GM12873 (cell line): ENCODE results near the gene NBPF11.

Source experiments
- TF ChIP-seq, protein P1 (sequence below): IDR thresholded peaks from 2 replicates; pipeline ENCODE4 v1.5.1; 2012; ENCODE audit warnings: low read depth, mild to moderate bottlenecking, moderate library complexity, low read length, control low read depth; ENCODE audit not compliant: insufficient read depth; ENCODE audit errors: missing control alignments

The NBPF11 gene

DNA sequence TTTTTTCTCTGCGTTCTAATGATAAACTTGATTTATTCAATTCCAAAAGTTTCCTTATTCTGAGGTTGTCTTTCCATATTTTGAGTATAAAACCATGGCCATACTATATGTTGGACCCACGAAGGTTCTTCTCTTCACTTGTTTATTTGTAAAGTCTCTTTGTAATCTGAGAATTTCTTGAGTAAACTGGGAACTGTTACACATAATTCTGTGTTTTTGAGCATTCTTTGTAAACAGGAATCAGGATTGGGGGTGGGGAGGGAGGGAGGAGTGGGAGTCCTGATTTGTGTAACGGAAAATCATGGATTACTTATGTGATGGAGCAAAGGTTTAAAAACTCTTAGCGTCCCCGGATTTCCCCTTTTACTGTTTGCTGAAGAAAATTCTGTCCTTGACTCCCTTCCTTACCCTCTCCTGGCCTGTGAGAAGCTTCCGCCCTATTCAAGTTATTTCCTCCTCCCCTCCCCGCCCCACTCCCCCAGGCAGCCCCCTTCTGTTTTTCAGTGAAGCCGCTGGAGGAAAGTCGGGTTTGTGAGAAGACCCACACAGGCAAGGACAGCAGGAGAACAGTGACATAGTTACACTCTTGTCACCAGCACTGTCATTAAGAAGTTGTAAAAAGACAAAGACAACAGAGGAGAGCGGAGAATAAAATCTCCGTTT is 6.4 kb upstream of the NBPF11 start:
- TF ChIP-seq, protein P1, sequence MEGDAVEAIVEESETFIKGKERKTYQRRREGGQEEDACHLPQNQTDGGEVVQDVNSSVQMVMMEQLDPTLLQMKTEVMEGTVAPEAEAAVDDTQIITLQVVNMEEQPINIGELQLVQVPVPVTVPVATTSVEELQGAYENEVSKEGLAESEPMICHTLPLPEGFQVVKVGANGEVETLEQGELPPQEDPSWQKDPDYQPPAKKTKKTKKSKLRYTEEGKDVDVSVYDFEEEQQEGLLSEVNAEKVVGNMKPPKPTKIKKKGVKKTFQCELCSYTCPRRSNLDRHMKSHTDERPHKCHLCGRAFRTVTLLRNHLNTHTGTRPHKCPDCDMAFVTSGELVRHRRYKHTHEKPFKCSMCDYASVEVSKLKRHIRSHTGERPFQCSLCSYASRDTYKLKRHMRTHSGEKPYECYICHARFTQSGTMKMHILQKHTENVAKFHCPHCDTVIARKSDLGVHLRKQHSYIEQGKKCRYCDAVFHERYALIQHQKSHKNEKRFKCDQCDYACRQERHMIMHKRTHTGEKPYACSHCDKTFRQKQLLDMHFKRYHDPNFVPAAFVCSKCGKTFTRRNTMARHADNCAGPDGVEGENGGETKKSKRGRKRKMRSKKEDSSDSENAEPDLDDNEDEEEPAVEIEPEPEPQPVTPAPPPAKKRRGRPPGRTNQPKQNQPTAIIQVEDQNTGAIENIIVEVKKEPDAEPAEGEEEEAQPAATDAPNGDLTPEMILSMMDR: no peak

DNA sequence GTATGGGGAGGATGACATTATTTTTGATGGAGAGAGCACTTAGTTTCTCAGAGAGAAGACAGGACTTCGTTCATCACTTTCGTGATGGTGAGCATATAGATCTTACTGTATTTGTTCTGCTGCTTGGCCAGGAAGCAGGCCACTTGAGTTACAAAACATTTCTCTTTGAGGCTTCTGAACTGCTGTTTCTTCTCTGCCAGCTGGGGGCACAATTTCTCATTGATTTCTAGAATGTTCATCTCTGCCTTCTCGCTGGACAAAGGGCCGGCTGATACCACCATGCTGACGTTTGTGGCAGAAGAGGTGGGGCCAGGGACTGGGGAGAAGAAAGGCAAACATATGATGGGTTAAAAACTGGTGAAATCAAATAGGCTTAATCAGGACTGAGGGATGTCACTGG is 31.7 kb downstream of the NBPF11 start:
- TF ChIP-seq, protein P1: peak; percentile 16
